VCaP (cell line): Measurements from ENCODE around the gene RGP1.

Experiments used
- H3K27ac ChIP-seq: fragments of 450-650 bp; 2 replicates; pipeline ENCODE4 v1.5.1; 2017
- TF ChIP-seq, protein P1 (sequence below): fragments of 450-650 bp; conservative IDR thresholded peaks from 2 replicates; pipeline ENCODE4 v1.5.1; 2017; ENCODE audit warnings: mild to moderate bottlenecking, moderate library complexity

The RGP1 gene, protein sequence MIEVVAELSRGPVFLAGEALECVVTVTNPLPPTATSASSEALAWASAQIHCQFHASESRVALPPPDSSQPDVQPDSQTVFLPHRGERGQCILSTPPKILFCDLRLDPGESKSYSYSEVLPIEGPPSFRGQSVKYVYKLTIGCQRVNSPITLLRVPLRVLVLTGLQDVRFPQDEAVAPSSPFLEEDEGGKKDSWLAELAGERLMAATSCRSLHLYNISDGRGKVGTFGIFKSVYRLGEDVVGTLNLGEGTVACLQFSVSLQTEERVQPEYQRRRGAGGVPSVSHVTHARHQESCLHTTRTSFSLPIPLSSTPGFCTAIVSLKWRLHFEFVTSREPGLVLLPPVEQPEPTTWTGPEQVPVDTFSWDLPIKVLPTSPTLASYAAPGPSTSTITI

DNA sequence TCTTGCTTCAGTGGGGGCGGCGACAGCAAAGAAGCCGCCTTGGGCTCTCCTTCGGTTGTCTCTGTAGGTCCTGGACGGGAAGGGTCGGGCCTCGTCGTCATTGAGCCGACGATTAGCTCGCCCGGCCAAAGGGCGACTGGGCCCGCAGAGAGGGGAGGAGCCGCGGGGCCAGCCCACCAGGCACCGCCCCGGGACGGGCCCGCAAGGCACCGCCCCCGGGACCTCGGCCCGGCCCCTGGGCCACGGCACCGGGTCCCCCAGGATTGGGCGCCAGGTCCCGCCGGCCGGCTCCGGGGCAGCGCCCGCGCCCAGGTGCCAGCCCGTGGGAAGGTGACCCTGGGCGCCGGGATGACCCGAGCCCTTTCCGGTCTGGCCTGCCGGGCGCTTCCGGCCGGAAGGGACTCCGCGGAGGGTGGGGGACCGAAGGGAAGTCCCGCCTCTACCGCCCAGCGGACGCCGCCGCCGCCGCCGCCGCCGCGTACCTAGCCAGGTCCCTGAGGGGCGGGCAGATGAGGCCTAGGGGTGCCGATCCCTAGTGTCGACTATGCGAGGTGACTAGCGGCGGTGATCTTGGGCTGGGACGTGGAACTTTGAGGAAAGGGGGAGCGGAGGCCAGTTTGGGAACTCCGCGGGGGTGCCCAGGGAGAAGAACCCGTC, at the start of gene RGP1, which contains the start of gene GBA2:
RGP1 (plus strand) TSS at position 430 of the 657 bp plus-strand sequence. CDS start 469 bp downstream, outside the sequence.
GBA2 (minus strand) TSS at position 371 of the 657 bp plus-strand sequence. CDS start 524 bp downstream, outside the sequence.
- TF ChIP-seq, protein P1, sequence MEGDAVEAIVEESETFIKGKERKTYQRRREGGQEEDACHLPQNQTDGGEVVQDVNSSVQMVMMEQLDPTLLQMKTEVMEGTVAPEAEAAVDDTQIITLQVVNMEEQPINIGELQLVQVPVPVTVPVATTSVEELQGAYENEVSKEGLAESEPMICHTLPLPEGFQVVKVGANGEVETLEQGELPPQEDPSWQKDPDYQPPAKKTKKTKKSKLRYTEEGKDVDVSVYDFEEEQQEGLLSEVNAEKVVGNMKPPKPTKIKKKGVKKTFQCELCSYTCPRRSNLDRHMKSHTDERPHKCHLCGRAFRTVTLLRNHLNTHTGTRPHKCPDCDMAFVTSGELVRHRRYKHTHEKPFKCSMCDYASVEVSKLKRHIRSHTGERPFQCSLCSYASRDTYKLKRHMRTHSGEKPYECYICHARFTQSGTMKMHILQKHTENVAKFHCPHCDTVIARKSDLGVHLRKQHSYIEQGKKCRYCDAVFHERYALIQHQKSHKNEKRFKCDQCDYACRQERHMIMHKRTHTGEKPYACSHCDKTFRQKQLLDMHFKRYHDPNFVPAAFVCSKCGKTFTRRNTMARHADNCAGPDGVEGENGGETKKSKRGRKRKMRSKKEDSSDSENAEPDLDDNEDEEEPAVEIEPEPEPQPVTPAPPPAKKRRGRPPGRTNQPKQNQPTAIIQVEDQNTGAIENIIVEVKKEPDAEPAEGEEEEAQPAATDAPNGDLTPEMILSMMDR = no peak
- peak within 1 kb of the TSS; percentile 96 for H3K27ac ChIP-seq

DNA sequence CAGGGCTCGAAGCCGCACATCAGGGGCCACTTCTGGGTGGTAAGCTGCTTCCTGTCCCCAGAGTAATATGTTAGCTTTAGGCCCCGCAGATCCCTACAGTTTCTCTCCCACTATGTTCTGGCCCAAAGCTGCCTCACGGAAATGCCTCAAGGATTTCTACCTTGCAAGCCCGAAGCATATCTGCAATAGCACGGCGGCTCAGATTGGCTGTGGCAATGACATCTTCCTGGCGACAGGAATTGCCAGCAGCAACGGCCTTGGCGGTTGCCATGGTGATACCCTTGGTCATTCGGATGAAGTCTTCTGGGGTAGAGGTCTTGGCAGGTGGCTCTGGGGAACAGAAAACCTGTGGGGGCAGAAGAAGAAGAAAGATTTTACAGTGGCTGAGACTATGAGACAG, 49.1 kb upstream of the RGP1 start:
- H3K27ac ChIP-seq = no peak overlapping the region
- TF ChIP-seq, protein P1 = no peak

DNA sequence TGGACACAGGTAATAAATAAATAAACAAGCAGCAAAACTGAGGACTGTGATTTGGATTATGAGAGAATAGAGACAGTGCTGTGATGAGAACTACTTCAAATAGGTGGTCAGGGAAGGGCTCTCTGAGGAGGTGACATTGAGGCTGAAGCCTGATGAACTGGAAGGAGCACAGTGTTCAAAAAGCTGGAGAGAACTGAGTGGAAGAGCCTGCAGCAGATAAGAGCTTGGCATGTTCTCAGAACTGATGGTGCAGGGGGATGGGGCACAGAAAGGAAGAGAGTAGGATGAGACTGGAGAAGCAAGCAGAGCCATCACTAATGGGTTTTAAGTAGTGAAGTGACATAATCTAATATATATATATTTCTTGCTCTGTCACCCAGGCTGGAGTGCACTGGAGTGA, 48.1 kb upstream of the RGP1 start:
- no peak overlapping the region for H3K27ac ChIP-seq
- TF ChIP-seq, protein P1 = no peak

DNA sequence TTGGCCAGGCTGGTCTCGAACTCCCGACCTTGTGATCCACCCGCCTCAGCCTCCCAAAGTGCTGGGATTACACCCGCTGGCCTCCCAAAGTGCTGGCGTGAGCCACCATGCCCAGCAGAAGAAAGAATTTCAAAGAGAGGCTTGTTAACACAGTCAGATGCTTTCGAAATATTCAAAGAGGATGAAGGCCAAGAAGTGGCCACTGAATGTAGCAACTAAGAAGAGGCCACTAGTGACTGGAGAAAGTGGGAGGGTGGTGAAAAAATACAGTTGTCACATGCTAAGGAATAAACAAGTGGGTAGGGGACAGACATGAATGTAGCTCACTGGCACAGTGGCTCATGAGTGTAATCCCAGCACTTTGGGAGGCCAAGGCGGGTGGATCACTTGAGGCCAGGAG, 46.4 kb upstream of the RGP1 start:
- no peak overlapping the region for H3K27ac ChIP-seq
- TF ChIP-seq, protein P1 = no peak

DNA sequence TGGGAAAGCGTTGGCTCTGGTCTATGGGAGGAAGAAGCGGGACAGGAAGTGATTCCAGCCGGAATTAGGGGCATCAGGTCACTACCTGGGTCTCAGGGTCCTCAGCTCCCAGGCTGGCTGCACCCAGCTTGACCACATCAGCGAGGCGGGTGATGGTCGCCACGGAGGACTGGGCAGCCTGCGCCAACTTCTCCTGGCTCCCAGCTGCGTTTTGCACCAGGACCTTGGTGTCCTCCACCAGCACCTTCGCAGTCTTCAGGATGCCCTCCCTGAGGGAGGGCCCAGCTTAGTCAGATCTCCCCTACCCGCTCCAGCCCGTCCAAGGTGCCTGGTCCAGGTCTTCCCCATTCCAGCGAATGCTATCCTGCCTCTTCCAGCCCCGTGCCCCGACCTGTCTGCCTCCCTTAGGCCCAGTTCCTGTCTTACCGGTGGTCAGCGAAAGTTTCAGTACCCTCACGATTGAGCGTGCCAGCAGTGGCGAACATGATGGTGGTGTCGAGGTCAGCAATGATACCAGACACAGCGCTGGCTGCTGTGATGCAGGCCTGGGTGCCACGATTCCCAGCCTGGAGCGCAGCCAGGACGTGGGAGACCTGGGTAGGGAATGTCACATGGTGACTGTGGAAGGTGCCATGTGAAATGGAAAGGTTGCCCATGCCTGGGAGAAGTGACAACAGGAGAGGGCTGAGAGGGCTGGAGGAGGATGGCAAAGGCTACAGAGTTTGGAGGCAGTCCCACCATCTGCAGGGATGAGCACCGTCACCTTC, 45.0 kb upstream of the RGP1 start:
- TF ChIP-seq, protein P1 = no peak
- no peak overlapping the region for H3K27ac ChIP-seq

DNA sequence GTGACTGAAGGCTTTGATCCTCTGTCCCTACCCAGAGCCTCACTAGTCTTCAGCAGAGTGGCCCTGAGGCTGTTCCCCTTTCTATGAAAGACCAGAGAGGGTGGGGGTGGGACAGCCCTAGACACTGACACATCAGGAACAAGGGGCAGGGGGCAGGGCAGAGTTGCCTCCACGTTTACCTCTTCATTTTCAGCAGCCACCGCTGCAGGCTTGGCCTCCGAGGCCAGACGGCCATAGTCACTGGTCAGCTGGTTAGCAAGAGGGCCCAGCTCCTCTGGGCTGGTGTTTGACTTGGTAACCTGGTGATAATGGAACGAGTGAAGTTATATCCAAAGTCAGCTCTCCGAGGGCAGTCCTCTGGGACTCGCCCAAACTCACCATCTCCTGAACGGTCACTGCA, 43.7 kb upstream of the RGP1 start:
- TF ChIP-seq, protein P1 = no peak
- no peak overlapping the region for H3K27ac ChIP-seq
